Ishikawa (cell line): ENCODE results near the gene WFDC13.

ENCODE experiments used
- CEBPB ChIP-seq: IDR thresholded peaks from 2 replicates; pipeline ENCODE4 v1.6.1; 2012
- CREB1 ChIP-seq: IDR thresholded peaks from 2 replicates; pipeline ENCODE4 v1.6.1; 2012; ENCODE audit warnings: low read depth
- EGR1 ChIP-seq: IDR thresholded peaks from 2 replicates; pipeline ENCODE4 v1.6.1; 2012
- EP300 ChIP-seq: IDR thresholded peaks from 2 replicates; pipeline ENCODE4 v1.6.1; 2012; ENCODE audit warnings: borderline replicate concordance
- FOXM1 ChIP-seq: IDR thresholded peaks from 2 replicates; pipeline ENCODE4 v1.6.1; 2012; ENCODE audit warnings: low read depth, borderline replicate concordance
- TF ChIP-seq, protein P1 (sequence below): IDR thresholded peaks from 2 replicates; pipeline ENCODE4 v1.6.1; 2012

DNA sequence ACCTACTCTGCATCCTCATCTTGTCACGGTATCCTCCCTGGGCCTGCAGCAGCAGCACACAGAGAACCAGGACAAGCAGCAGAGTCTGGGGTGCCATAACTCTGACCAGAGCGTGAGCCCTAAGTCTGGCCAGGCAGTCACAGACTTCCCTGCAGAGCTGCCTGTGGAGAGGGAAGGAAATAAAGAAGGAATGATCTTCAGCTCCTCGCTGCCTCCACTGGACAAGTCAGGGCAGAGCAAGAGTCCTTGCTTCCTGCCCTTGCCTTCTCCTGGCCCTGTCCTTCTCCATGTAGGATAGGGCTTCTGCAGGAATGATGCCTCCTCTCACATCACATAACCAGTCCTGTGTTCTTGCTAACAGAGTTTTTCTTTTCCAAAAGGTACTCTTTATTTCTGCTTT is 15.9 kb upstream of the WFDC13 start:
- TF ChIP-seq EGR1, result no peak
- TF ChIP-seq, protein P1, sequence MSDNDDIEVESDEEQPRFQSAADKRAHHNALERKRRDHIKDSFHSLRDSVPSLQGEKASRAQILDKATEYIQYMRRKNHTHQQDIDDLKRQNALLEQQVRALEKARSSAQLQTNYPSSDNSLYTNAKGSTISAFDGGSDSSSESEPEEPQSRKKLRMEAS, result no peak
- no peak for TF ChIP-seq CREB1
- TF ChIP-seq EP300, result no peak
- TF ChIP-seq FOXM1, result no peak
- TF ChIP-seq CEBPB, result no peak
